GM19452 (cell line): ENCODE measurements around the gene PEMT.

Experiments
- ATAC-seq: cut with Tn5 transposase; IDR thresholded peaks from one replicate; pipeline ENCODE4 v1.9.1; 2021; ENCODE audit not compliant: unreplicated experiment

Gene PEMT

GRCh38 chr17:17462048-17462824 is 129.3 kb downstream of the PEMT start:
- no peak for ATAC-seq

GRCh38 chr17:17460038-17460437 is 131.5 kb downstream of the PEMT start:
- ATAC-seq, result no peak

GRCh38 chr17:17457680-17458079 is 133.8 kb downstream of the PEMT start:
- ATAC-seq, result no peak

GRCh38 chr17:17456251-17456650 is 135.3 kb downstream of the PEMT start:
- no peak for ATAC-seq
